ENCODE measurements around the gene CYBA. TPM values are rescaled to one million over a fixed set of nuclear protein-coding genes. Genes with fewer than 3 reads are reported as not detected.

CYBA gene
- polyA plus RNA-seq, 1 experiment = 53.6 TPM

DNA sequence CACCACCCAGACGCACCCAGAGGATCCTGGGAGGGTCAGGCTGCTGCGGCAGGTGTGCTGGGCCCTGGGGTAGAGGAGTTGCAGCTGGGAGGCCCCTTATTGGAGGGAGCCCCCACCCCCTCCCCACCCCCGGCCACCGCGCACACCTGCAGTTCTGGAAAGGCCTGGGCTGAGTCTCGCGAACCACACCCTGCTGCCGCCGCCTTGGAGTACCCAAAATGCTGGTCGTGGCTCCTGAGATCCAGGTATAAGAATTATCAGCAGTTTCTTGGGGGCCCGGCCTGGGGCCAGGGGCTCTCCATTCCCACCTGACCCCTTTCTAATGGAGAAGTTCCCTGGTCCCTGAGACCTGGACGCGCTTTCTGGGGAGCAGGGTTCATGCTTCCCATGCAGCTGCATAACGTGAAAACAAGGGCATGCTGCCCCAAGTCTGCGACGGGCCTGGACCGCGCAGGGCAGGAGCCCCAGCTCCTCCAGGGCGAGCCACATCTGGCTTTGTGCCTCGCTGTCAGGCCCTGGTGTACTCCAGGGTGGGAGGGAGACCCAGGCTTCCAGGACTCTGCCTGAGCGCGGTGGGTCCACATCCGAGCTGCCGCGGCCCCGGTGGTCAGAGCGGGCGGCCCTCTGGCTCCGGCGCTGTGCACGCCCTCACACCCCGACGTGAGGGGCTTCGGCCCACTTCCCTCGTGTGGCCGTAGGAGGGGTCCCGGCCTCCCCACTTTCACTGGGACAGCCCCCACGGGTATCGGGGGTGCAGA is 42.7 kb upstream of the CYBA start:
- Histone ChIP-seq H3K4me3 (ENCODE audit: low read depth, low read length) (no peak overlapping the region), H3K27ac (ENCODE audit: low read depth, low read length) (no peak overlapping the region), H3K27me3 (ENCODE audit: control insufficient read depth, insufficient read depth, low read length) (peaks cover 15% of the 10 kb centered on the region), H3K9me3 (ENCODE audit: control insufficient read depth, insufficient read depth, low read length) (no peaks in the 10 kb centered on the region; the same call in 1 of the 2 replicates)
- POLR2A ChIA-PET = no interaction called here
- no peak for DNase-seq (ENCODE audit: low read depth, low spot score)
- CTCF ChIA-PET = no interaction called here
- TF ChIP-seq, protein P1, sequence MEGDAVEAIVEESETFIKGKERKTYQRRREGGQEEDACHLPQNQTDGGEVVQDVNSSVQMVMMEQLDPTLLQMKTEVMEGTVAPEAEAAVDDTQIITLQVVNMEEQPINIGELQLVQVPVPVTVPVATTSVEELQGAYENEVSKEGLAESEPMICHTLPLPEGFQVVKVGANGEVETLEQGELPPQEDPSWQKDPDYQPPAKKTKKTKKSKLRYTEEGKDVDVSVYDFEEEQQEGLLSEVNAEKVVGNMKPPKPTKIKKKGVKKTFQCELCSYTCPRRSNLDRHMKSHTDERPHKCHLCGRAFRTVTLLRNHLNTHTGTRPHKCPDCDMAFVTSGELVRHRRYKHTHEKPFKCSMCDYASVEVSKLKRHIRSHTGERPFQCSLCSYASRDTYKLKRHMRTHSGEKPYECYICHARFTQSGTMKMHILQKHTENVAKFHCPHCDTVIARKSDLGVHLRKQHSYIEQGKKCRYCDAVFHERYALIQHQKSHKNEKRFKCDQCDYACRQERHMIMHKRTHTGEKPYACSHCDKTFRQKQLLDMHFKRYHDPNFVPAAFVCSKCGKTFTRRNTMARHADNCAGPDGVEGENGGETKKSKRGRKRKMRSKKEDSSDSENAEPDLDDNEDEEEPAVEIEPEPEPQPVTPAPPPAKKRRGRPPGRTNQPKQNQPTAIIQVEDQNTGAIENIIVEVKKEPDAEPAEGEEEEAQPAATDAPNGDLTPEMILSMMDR (IDR thresholded peaks at IDR 0.05; ENCODE audit: low read depth, low read length) = no peak

DNA sequence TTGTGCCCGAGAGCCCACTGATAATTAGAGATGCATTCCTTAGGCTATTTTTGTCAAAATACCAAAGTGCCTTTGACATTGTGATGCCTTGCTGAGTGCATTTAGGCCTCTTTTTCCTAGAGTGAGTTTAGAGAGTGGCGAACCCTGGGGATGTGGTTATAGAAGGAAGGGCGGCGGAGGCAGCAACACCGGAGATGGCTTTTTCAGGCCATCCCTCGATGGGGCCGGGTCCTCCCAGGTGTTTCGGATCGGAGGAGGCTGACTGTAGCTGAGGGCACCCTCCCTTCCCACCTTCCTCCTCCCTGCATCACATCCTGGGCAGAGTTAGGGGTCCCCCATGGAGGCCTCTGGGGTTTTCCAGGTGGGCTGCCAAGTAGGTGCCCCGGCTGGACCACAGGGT is 42.0 kb upstream of the CYBA start:
- POLR2A ChIA-PET = no interaction called here
- CTCF ChIA-PET = no interaction called here
- no peak overlapping the region for H3K4me3 ChIP-seq (ENCODE audit: low read depth, low read length)

DNA sequence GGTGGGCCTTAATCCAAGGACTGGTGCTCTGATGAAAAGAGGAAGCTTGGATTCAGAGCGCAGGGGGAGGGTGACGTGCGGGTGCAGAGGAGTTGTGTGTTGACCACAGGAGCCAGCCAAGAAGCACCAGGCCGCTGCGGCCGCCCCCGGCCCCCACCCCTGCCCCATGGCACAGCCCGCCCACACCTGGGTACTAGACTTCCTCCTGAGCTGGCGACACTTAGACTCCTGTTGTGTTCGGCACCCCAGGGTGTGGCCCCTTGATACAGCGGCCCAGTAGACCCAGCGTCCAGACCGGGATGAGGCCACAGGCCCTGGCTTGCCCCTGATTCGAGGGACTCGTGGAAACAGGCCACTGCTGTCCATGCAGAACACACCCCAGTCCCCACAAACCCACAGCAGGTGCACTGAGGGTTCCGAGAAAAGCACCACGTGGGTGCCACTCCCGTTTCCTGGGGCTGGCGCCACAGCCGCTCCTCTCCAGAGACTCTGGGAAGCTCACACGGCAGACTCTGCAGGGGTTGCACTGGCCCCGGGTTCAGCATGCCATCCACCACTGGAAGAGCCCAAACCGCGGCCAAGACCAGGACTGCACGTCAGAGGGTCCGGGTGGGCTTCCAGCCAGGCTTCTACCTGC is 41.2 kb upstream of the CYBA start:
- no peak overlapping the region for H3K4me3 ChIP-seq (ENCODE audit: low read depth, low read length)
- CTCF ChIA-PET = no interaction called here
- DNase-seq (ENCODE audit: low read depth, low spot score) = no peak
- H3K27ac ChIP-seq (ENCODE audit: low read depth, low read length) = no peak overlapping the region
- POLR2A ChIA-PET = no interaction called here
- H3K27me3 ChIP-seq (ENCODE audit: control insufficient read depth, insufficient read depth, low read length) = peaks cover 28% of the 10 kb centered on the region
- TF ChIP-seq, protein P1 (IDR thresholded peaks at IDR 0.05; ENCODE audit: low read depth, low read length) = no peak
- H3K9me3 ChIP-seq (ENCODE audit: control insufficient read depth, insufficient read depth, low read length) = no peaks in the 10 kb centered on the region; the same call in 1 of the 2 replicates

More for the DNA sequence above, 42.0 kb upstream of the CYBA start:
- Histone ChIP-seq H3K27me3 (ENCODE audit: control insufficient read depth, insufficient read depth, low read length) (peaks cover 20% of the 10 kb centered on the region), H3K9me3 (ENCODE audit: control insufficient read depth, insufficient read depth, low read length) (no peaks in the 10 kb centered on the region; the same call in 1 of the 2 replicates), H3K27ac (ENCODE audit: low read depth, low read length) (no peak overlapping the region)
- no peak for DNase-seq (ENCODE audit: low read depth, low spot score)
- TF ChIP-seq, protein P1 (IDR thresholded peaks at IDR 0.05; ENCODE audit: low read depth, low read length) = no peak

DNA sequence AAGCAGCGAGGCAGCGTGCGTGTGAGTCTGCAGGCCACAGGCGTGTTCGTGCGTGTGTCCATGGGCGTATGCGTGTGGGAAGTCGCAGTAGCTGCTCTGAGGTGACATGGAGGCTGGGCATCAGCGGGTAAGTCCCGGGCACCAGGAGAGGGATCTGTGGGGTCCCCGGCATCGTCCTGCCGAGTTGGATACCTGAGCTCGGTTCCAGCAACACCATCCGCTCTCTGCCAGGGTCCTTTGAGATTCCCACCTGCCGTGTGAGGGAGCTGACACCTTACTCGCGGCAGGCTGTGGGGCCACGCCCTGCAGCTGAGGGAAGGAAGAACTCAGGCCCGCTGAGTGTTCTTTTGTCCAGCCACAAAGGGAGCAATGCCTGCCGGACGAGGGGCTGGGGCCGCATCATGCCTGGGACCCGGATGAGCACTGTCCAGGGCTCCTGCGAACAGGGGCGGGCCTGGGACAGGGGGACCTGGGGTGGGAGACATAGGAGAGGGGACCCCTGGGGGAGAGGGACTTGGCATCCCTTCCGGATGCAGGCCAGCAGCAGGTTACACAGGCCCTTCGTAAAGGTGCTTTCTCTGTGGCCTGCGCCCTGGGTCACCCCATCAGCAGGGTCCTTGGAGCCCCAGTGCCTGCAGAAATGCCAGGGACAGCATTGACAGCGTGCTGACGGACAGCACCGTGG is 40.4 kb upstream of the CYBA start:
- ChIA-PET CTCF (no interaction called here), POLR2A (no interaction called here)
- H3K9me3 ChIP-seq (ENCODE audit: control insufficient read depth, insufficient read depth, low read length) = no peaks in the 10 kb centered on the region; the same call in 1 of the 2 replicates
- TF ChIP-seq, protein P1 (IDR thresholded peaks at IDR 0.05; ENCODE audit: low read depth, low read length) = no peak
- H3K4me3 ChIP-seq (ENCODE audit: low read depth, low read length) = no peak overlapping the region
- H3K27ac ChIP-seq (ENCODE audit: low read depth, low read length) = no peak overlapping the region
- H3K27me3 ChIP-seq (ENCODE audit: control insufficient read depth, insufficient read depth, low read length) = peaks cover 29% of the 10 kb centered on the region
- DNase-seq (ENCODE audit: low read depth, low spot score) = no peak
